Stimulated activated CD8-positive, alpha-beta memory T cell treated with anti-CD3 and anti-CD28 coated beads, Interleukin-15, amount 100 ng/mL, for 24 hours (primary cell): ENCODE measurements around the gene DCK.
"Not testable (repeated sequence)": the region's sequence is repeated elsewhere in the genome, so short reads cannot be mapped to it uniquely, and the experiment has no call there.

Experiments used
- DNase-seq: peaks from one replicate; pipeline ENCODE4 v3.0.0-alpha.2; 2020; ENCODE audit warnings: low read depth

DCK gene

GRCh38 chr4:71001363-71001762, 7.9 kb downstream of the DCK start:
- DNase-seq, result not testable (repeated sequence)

GRCh38 chr4:71004281-71004851, 10.9 kb downstream of the DCK start:
- DNase-seq, result no peak

GRCh38 chr4:71005025-71005424, 11.6 kb downstream of the DCK start:
- not testable (repeated sequence) for DNase-seq

GRCh38 chr4:71006203-71006907, 12.9 kb downstream of the DCK start:
- DNase-seq, result no peak

- DNase-seq, result no peak
Observed at GRCh38 chr4:71008196-71008595, 14.7 kb downstream of the DCK start.

GRCh38 chr4:71009086-71009485, 15.6 kb downstream of the DCK start:
- no peak for DNase-seq

GRCh38 chr4:71009890-71010588, 16.6 kb downstream of the DCK start:
- DNase-seq, result no peak

- no peak for DNase-seq
Observed at GRCh38 chr4:71011451-71011850, 18.0 kb downstream of the DCK start.

- not testable (repeated sequence) for DNase-seq
Observed at GRCh38 chr4:71017391-71017790, 23.9 kb downstream of the DCK start.

GRCh38 chr4:71020611-71021010, 27.2 kb downstream of the DCK start:
- DNase-seq, result no peak

GRCh38 chr4:71025654-71026053, 32.2 kb downstream of the DCK start:
- no peak for DNase-seq

- no peak for DNase-seq
Observed at GRCh38 chr4:71026086-71026485, 32.6 kb downstream of the DCK start.

GRCh38 chr4:71027611-71028010, 34.2 kb downstream of the DCK start:
- no peak for DNase-seq

GRCh38 chr4:71029504-71029903, 36.1 kb downstream of the DCK start:
- no peak for DNase-seq

- not testable (repeated sequence) for DNase-seq
Observed at GRCh38 chr4:71032106-71032505, 38.7 kb downstream of the DCK start.

- no peak for DNase-seq
Observed at GRCh38 chr4:71045256-71045655, 51.8 kb downstream of the DCK start.

- DNase-seq, result no peak
Observed at GRCh38 chr4:71049395-71049794, 55.9 kb downstream of the DCK start.

GRCh38 chr4:71050809-71051208, 57.4 kb downstream of the DCK start:
- DNase-seq, result no peak

GRCh38 chr4:71052034-71052433, 58.6 kb downstream of the DCK start:
- DNase-seq, result no peak

- no peak for DNase-seq
Observed at GRCh38 chr4:71052716-71053115, 59.3 kb downstream of the DCK start.

GRCh38 chr4:71053613-71054012, 60.2 kb downstream of the DCK start:
- DNase-seq, result not testable (repeated sequence)

- not testable (repeated sequence) for DNase-seq
Observed at GRCh38 chr4:71059573-71059972, 66.1 kb downstream of the DCK start.

GRCh38 chr4:71062436-71062835, 69.0 kb downstream of the DCK start:
- no peak for DNase-seq
